ENCODE measurements around the gene BAZ2B.
A peak's percentile ranks its signal among the peaks of the same experiment; 100 is the strongest.

BAZ2B gene

DNA sequence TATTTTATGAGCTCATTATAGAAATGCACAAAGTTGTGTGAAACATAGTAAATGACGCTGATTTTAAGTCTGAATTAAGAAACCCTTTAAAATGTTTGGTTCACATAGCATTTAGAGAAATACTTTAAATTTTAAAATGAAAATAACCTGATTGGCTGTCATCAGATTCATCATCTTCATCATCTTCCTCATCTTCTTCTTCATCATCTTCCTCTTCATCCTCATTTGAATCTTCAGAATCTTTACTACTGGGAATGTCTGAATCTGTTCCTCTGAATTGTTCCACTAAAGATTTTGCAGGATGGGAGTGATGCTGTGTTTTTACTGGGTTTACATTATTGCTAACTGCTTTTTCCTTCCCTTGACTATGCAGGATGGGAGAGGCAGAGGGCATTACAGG lies 183.7 kb downstream of the BAZ2B start:
- Histone ChIP-seq H4K20me1 (ENCODE audit: insufficient read depth, low read length, poor library complexity, severe bottlenecking) (no peaks in the 10 kb centered on the region), H3K4me3 (ENCODE audit: low read length, poor library complexity, severe bottlenecking) (no peak overlapping the region), H3K9me3 (ENCODE audit: insufficient read depth, low read depth, low read length) (no peaks in the 10 kb centered on the region), H3K9me2 (replicated peaks; ENCODE audit: low read depth, low read length) (no peaks in the 10 kb centered on the region), H3K36me3 (ENCODE audit: insufficient read depth, low read length) (peaks cover 19% of the 10 kb centered on the region), H3K4me2 (ENCODE audit: low read depth, low read length, poor library complexity, severe bottlenecking) (no peak overlapping the region), H3F3A (ENCODE audit: low read depth) (no peaks in the 10 kb centered on the region), H3K27me3 (ENCODE audit: insufficient read depth, low read length, poor library complexity, severe bottlenecking) (no peaks in the 10 kb centered on the region), H3K9ac (ENCODE audit: low read depth, low read length, poor library complexity, severe bottlenecking) (no peak overlapping the region), H2AFZ (ENCODE audit: low read length) (no peak overlapping the region), H3K4me1 (ENCODE audit: insufficient read depth, low read length, poor library complexity, severe bottlenecking) (no peaks in the 10 kb centered on the region), H3K79me2 (ENCODE audit: insufficient read depth, low read length) (no peaks in the 10 kb centered on the region)
- TF ChIP-seq, protein P1, sequence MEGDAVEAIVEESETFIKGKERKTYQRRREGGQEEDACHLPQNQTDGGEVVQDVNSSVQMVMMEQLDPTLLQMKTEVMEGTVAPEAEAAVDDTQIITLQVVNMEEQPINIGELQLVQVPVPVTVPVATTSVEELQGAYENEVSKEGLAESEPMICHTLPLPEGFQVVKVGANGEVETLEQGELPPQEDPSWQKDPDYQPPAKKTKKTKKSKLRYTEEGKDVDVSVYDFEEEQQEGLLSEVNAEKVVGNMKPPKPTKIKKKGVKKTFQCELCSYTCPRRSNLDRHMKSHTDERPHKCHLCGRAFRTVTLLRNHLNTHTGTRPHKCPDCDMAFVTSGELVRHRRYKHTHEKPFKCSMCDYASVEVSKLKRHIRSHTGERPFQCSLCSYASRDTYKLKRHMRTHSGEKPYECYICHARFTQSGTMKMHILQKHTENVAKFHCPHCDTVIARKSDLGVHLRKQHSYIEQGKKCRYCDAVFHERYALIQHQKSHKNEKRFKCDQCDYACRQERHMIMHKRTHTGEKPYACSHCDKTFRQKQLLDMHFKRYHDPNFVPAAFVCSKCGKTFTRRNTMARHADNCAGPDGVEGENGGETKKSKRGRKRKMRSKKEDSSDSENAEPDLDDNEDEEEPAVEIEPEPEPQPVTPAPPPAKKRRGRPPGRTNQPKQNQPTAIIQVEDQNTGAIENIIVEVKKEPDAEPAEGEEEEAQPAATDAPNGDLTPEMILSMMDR (conservative IDR thresholded peaks at IDR 0.05; ENCODE audit: low read length), result no peak
- no peak for TF ChIP-seq EZH2phosphoT487 (IDR thresholded peaks at IDR 0.05; ENCODE audit: borderline replicate concordance)

- peaks cover 9% of the 10 kb centered on the region for H3K4me1 ChIP-seq (ENCODE audit: insufficient read depth, low read length, poor library complexity, severe bottlenecking)
- no peaks in the 10 kb centered on the region for H4K20me1 ChIP-seq (ENCODE audit: insufficient read depth, low read length, poor library complexity, severe bottlenecking)
- H3K4me3 ChIP-seq (ENCODE audit: low read length, poor library complexity, severe bottlenecking), result no peak overlapping the region
- no peaks in the 10 kb centered on the region for H3K27me3 ChIP-seq (ENCODE audit: insufficient read depth, low read length, poor library complexity, severe bottlenecking)
- peaks cover 6% of the 10 kb centered on the region; the same call in 1 of the 2 replicates for H3K36me3 ChIP-seq (ENCODE audit: insufficient read depth, low read length)
- H3K9me2 ChIP-seq (replicated peaks; ENCODE audit: low read depth, low read length), result no peaks in the 10 kb centered on the region
- peak overlapping the region; percentile 69 for H2AFZ ChIP-seq (ENCODE audit: low read length)
- H3F3A ChIP-seq (ENCODE audit: low read depth), result no peaks in the 10 kb centered on the region
- TF ChIP-seq EZH2phosphoT487 (IDR thresholded peaks at IDR 0.05; ENCODE audit: borderline replicate concordance), result no peak
- TF ChIP-seq, protein P1 (conservative IDR thresholded peaks at IDR 0.05; ENCODE audit: low read length), result no peak
- no peaks in the 10 kb centered on the region for H3K79me2 ChIP-seq (ENCODE audit: insufficient read depth, low read length)
- peak overlapping the region; percentile 21 for H3K4me2 ChIP-seq (ENCODE audit: low read depth, low read length, poor library complexity, severe bottlenecking)
- no peaks in the 10 kb centered on the region for H3K9me3 ChIP-seq (ENCODE audit: insufficient read depth, low read depth, low read length)
- H3K9ac ChIP-seq (ENCODE audit: low read depth, low read length, poor library complexity, severe bottlenecking), result no peak overlapping the region
These were observed 189.3 kb downstream of the BAZ2B start for GRCh38 chr2:159427048-159427447.

DNA sequence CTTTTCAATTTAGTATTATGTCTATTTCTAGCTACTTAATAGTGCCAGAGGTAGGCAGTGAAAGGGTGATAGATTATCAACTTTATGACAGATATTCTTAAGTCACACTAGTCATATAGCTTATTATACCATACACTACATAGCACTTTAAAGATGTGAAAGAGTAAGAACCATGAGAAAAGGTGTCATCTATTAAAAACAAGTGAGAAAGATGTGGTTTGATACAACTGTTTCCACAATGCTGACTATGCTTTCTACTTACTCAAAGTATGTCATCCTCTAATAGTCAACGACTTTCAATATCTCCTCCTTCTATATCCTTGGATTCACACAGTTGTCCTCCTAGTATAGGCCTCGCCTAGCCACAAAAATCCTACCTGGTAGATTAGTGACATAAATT lies 196.9 kb downstream of the BAZ2B start:
- no peak for TF ChIP-seq EZH2phosphoT487 (IDR thresholded peaks at IDR 0.05; ENCODE audit: borderline replicate concordance)
- TF ChIP-seq, protein P1 (conservative IDR thresholded peaks at IDR 0.05; ENCODE audit: low read length), result no peak
- H3K27me3 ChIP-seq (ENCODE audit: insufficient read depth, low read length, poor library complexity, severe bottlenecking), result no peaks in the 10 kb centered on the region
- no peaks in the 10 kb centered on the region for H4K20me1 ChIP-seq (ENCODE audit: insufficient read depth, low read length, poor library complexity, severe bottlenecking)
- H3K36me3 ChIP-seq (ENCODE audit: insufficient read depth, low read length), result no peaks in the 10 kb centered on the region
- no peaks in the 10 kb centered on the region for H3F3A ChIP-seq (ENCODE audit: low read depth)
- no peaks in the 10 kb centered on the region for H3K4me1 ChIP-seq (ENCODE audit: insufficient read depth, low read length, poor library complexity, severe bottlenecking)
- H2AFZ ChIP-seq (ENCODE audit: low read length), result no peak overlapping the region
- H3K9me2 ChIP-seq (replicated peaks; ENCODE audit: low read depth, low read length), result no peaks in the 10 kb centered on the region
- no peaks in the 10 kb centered on the region for H3K9me3 ChIP-seq (ENCODE audit: insufficient read depth, low read depth, low read length)
- H3K79me2 ChIP-seq (ENCODE audit: insufficient read depth, low read length), result no peaks in the 10 kb centered on the region
- no peak overlapping the region for H3K9ac ChIP-seq (ENCODE audit: low read depth, low read length, poor library complexity, severe bottlenecking)
- H3K4me2 ChIP-seq (ENCODE audit: low read depth, low read length, poor library complexity, severe bottlenecking), result no peak overlapping the region
- no peak overlapping the region for H3K4me3 ChIP-seq (ENCODE audit: low read length, poor library complexity, severe bottlenecking)

All from Loucy (cell line).